ENCODE results near the gene AKT1. TPM values are rescaled to one million over a fixed set of nuclear protein-coding genes. Genes with fewer than 3 reads are reported as not detected.

The AKT1 gene
- polyA plus RNA-seq, 2 of the 4 experiments (the other 2 are of a cell fraction), result 70.2 to 93.8 TPM

DNA sequence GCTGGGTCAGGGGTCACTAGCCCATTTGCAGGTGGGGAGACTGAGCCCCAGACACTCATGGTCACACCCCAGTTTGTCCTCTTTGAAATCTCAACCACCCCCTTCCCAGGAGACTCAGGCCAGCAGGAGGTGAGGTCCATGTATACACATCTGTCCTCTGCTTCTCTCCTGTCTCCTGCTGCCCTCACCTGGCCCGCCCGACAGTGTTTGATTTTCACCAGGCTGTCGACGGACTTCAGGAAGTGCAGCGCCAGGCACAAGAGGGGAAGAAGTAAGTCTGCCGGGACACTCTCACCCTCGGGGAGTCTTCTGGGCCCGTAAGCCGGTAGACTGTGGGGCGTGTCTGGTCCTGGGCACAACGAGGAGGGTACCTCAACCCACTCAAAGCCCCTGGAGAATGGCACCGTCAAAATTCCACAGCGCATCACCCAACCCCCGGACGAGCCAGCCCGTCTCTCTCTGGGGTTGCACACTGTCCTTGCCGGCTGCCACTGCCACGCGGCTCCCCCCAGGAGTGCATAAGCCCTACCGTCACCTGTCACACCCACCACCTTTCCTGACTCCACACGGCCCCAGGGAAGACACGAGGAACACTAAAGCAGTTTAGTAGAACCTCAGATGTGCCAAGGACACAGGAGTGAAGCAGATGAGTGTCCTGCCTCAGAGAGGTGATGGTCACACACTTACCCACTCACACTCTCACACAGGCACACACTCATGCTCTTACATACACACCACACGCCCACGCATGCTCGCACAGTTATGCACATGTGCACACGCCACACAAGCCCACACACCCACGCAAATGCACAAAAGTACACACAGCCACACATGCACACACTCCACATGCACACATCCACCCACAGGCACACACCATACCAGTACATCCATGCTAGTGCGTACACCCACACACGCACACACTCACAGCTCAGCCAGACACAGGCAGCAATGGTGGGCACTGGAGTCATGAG is 55.7 kb downstream of the AKT1 start:
- TF ChIP-seq, protein P1, sequence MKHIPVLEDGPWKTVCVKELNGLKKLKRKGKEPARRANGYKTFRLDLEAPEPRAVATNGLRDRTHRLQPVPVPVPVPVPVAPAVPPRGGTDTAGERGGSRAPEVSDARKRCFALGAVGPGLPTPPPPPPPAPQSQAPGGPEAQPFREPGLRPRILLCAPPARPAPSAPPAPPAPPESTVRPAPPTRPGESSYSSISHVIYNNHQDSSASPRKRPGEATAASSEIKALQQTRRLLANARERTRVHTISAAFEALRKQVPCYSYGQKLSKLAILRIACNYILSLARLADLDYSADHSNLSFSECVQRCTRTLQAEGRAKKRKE (CRISPR knock-in tag; IDR thresholded peaks at IDR 0.05; ENCODE audit: low read depth), result no peak
- no peak for TF ChIP-seq RCOR1 (IDR thresholded peaks at IDR 0.05; ENCODE audit: low read depth, low read length)
- no peak for TF ChIP-seq FOXS1 (CRISPR knock-in tag; IDR thresholded peaks at IDR 0.05)
- no peak for TF ChIP-seq HDAC2 (IDR thresholded peaks at IDR 0.05)
- no peak for TF ChIP-seq RAD21 (conservative IDR thresholded peaks at IDR 0.05 in 1 of 2, IDR thresholded peaks at IDR 0.05 in 1 of 2)
- TF ChIP-seq, protein P2, sequence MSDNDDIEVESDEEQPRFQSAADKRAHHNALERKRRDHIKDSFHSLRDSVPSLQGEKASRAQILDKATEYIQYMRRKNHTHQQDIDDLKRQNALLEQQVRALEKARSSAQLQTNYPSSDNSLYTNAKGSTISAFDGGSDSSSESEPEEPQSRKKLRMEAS (IDR thresholded peaks at IDR 0.05), result no peak
- no peak for TF ChIP-seq PHF8 (IDR thresholded peaks at IDR 0.05; ENCODE audit: borderline replicate concordance, low read depth)
- TF ChIP-seq MAFK (IDR thresholded peaks at IDR 0.05; ENCODE audit: partially characterized antibody), result no peak
- no peak overlapping the region for H3K4me3 ChIP-seq
- ATAC-seq, result no peak
- no peak for FAIRE-seq
- H3K4me1 ChIP-seq, result 0 out of 3 replicates have a peak, but pooled peaks cover 6% of the 10 kb centered on the region
- CTCF ChIA-PET, result interaction anchor here (0.6 to 7.0 kb wide), 4 partner anchors 12 to 383 kb away, joined by 3 to 65 read pairs (median 4); partner anchors contain the start of gene ADSS1
- POLR2A ChIA-PET, result no interaction called here
- no peaks in the 10 kb centered on the region for H3K9me3 ChIP-seq
- WGBS (ENCODE audit: missing lambda C conversion rate), result 86% methylated on average over 23 of the region's 29 CpGs
- DNase-seq (ENCODE audit: low read depth in 1 of 2, low spot score in 1 of 2), result no peak
- H3K27ac ChIP-seq, result no peak overlapping the region
- no peak overlapping the region for H3K4me2 ChIP-seq

DNA sequence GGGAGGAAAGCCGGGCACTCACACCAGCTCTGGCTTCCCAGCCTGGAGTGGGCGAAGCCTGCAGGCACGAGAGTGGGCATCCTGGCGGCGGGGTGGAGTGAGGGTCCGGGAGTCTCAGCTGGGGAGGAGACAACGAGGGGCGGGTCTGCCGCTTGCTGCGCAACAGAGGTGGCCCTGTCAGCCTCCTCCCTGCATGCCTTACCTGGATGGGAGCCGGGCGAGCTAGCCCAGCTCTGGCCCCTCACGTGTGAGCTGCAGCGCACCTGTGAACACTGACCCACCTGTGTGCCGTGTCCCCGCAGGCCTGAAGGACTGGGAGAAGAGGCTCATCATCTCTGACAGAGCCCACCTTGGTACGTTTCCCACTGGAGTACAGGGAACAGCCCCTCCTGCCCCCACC is 56.5 kb downstream of the AKT1 start:
- ATAC-seq, result no peak
- TF ChIP-seq RNF2 (IDR thresholded peaks at IDR 0.05; ENCODE audit: borderline replicate concordance, low read depth) (no peak), POLR2A (IDR thresholded peaks at IDR 0.05; ENCODE audit: low read length) (no peak), RAD21 (conservative IDR thresholded peaks at IDR 0.05 in 1 of 2, IDR thresholded peaks at IDR 0.05 in 1 of 2) (no peak), ZC3H11A (IDR thresholded peaks at IDR 0.05) (no peak), NR3C1 (IDR thresholded peaks at IDR 0.05) (no peak), TFCP2L1 (CRISPR knock-in tag; IDR thresholded peaks at IDR 0.05) (no peak)
- Histone ChIP-seq H3K4me1 (peaks cover 13% of the 10 kb centered on the region), H3K4me3 (no peak overlapping the region), H3K9me3 (no peaks in the 10 kb centered on the region), H3K4me2 (no peak overlapping the region), H3K27ac (no peak overlapping the region)
- no peak for FAIRE-seq
- CTCF ChIA-PET, result interaction anchor here (0.6 to 7.0 kb wide), 3 partner anchors 15 to 384 kb away, joined by 3 to 65 read pairs (median 4); partner anchors contain the start of gene ADSS1
- POLR2A ChIA-PET, result no interaction called here
- DNase-seq (ENCODE audit: low read depth in 1 of 2, low spot score in 1 of 2), result no peak
- WGBS (ENCODE audit: missing lambda C conversion rate), result 88% methylated on average over 12 of the region's 17 CpGs

DNA sequence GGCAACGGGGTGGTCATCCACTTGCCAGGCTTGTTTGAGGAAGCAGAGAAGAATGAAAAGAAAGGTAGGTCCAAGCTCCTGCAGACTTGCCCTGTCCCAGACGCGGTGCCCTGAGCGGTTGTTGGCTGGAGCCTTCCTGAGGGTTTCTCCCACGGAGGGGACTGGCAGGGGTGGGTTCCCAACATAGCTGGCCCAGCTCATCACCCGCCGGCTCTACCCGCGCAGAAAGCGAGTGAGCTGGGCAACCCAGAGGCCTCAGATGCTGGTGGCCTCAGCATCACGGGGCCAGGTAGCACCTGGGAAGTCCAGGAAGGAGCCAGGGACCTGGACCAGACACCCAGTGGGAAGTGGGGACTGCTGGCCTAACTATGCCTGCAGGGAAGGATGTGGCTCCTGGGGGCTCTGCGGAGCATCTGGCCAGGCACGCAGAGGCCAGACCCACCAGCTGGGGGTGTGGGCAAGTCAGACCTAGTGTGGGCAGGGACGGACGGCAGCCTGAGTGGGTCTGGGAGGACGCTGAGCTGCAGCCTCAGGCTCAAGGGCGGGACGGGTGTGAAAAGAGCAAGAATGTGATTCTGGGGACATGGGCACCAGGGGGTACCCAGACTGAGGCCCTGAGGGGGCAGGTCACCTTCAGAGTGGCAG is 57.1 kb downstream of the AKT1 start:
- peaks cover 18% of the 10 kb centered on the region for H3K4me1 ChIP-seq
- WGBS (ENCODE audit: missing lambda C conversion rate), result 85% methylated on average over 16 of the region's 18 CpGs
- no peak overlapping the region for H3K27ac ChIP-seq
- TF ChIP-seq GATA3 (IDR thresholded peaks at IDR 0.05; ENCODE audit: borderline replicate concordance) (no peak), ZNF302 (CRISPR knock-in tag; IDR thresholded peaks at IDR 0.05) (no peak), HOXB5 (CRISPR knock-in tag; IDR thresholded peaks at IDR 0.05) (no peak), HDAC2 (IDR thresholded peaks at IDR 0.05) (no peak), RCOR1 (IDR thresholded peaks at IDR 0.05; ENCODE audit: low read depth, low read length) (no peak), HOXB13 (CRISPR knock-in tag; IDR thresholded peaks at IDR 0.05; ENCODE audit: low read depth) (no peak)
- TF ChIP-seq, protein P3, sequence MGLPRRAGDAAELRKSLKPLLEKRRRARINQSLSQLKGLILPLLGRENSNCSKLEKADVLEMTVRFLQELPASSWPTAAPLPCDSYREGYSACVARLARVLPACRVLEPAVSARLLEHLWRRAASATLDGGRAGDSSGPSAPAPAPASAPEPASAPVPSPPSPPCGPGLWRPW (IDR thresholded peaks at IDR 0.05), result no peak
- TF ChIP-seq, protein P2 (IDR thresholded peaks at IDR 0.05), result no peak
- TF ChIP-seq, protein P4, sequence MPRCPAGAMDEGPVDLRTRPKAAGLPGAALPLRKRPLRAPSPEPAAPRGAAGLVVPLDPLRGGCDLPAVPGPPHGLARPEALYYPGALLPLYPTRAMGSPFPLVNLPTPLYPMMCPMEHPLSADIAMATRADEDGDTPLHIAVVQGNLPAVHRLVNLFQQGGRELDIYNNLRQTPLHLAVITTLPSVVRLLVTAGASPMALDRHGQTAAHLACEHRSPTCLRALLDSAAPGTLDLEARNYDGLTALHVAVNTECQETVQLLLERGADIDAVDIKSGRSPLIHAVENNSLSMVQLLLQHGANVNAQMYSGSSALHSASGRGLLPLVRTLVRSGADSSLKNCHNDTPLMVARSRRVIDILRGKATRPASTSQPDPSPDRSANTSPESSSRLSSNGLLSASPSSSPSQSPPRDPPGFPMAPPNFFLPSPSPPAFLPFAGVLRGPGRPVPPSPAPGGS (IDR thresholded peaks at IDR 0.05), result no peak
- no peak overlapping the region for H3K4me2 ChIP-seq
- H3K4me3 ChIP-seq, result no peak overlapping the region
- DNase-seq (ENCODE audit: low read depth in 1 of 2, low spot score in 1 of 2) (no peak), ATAC-seq (no peak), FAIRE-seq (no peak)
- ChIA-PET CTCF (interaction anchor here (1.0 to 7.0 kb wide), 4 partner anchors 14 to 307 kb away, joined by 3 to 65 read pairs (median 3); partner anchors contain the start of gene ADSS1), POLR2A (no interaction called here)
- H3K9me3 ChIP-seq, result no peaks in the 10 kb centered on the region
